ENCODE data around the gene RHOC. TPM values are rescaled to one million over a fixed set of nuclear protein-coding genes. Genes with fewer than 3 reads are reported as not detected.

RHOC gene
- total RNA-seq, 1 experiment from 2014 or later: 68.9 TPM

DNA sequence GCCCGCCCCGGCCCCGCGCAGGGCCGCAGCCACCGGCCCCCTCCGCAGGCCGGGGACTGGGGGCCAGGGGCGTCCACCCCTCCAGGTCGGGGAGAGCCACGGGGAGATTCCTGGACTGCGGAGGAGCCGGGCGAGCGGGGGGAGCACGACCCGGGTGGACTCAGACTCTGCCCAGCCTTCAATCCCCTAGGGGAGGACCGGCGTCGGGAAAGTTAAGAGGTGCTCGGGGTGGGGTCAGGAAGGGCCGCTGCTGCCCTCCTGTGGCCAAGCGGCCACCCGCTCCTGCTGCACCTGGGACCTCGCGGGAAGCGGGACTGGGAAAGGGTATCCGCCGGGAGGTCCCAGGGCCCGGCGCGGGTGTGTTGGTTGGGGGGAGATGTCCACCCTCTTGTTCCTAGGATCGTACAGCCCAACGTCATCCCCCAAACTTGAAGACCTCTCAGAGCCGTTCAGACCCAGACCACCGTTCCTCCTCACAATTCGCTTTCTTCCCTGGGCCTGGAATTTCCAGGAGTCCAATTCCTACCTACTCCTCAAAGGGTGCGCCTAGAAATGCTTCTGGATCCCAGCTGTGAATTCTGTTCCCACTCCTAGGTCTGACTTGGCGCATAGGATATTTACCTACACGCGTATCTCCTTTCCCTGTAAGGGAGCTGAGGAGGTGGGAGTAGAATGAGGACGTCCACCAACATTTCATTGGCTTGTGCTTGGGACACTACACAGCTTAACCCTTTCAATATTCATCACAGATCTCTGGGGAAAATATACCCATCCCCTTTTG lies 484 bp upstream of the RHOC start:
- no peak overlapping the region for H3K27ac Mint-ChIP-seq
- peaks cover 19% of the 10 kb centered on the region for H3K27me3 Mint-ChIP-seq (ENCODE audit: low read depth)
- ATAC-seq (peak; percentile 59), DNase-seq (ENCODE audit: low spot score) (peak; percentile 90)
- no peaks in the 10 kb centered on the region for H3K9me3 Mint-ChIP-seq
- TF ChIP-seq ZMAT4 (CRISPR knock-in tag; IDR thresholded peaks at IDR 0.05) (no peak), HMGXB4 (CRISPR knock-in tag; IDR thresholded peaks at IDR 0.05) (peak; percentile 20; the same call in 1 of the 2 replicates), ZNF232 (CRISPR knock-in tag; IDR thresholded peaks at IDR 0.05) (no peak), FOXJ3 (CRISPR knock-in tag; IDR thresholded peaks at IDR 0.05; ENCODE audit: borderline replicate concordance) (no peak), ZNF263 (CRISPR knock-in tag; IDR thresholded peaks at IDR 0.05; ENCODE audit: low read depth) (peak; percentile 99), ETV6 (CRISPR knock-in tag; IDR thresholded peaks at IDR 0.05) (0 out of 2 replicates have a peak, but pooled peaks have one; percentile 6), ZBTB21 (CRISPR knock-in tag; IDR thresholded peaks at IDR 0.05; ENCODE audit: borderline replicate concordance) (no peak), E2F1 (CRISPR knock-in tag; IDR thresholded peaks at IDR 0.05) (no peak), SMAD3 (CRISPR knock-in tag; IDR thresholded peaks at IDR 0.05; ENCODE audit: borderline replicate concordance) (peak; percentile 30; the same call in 1 of the 2 replicates)
- TF ChIP-seq, protein P1, sequence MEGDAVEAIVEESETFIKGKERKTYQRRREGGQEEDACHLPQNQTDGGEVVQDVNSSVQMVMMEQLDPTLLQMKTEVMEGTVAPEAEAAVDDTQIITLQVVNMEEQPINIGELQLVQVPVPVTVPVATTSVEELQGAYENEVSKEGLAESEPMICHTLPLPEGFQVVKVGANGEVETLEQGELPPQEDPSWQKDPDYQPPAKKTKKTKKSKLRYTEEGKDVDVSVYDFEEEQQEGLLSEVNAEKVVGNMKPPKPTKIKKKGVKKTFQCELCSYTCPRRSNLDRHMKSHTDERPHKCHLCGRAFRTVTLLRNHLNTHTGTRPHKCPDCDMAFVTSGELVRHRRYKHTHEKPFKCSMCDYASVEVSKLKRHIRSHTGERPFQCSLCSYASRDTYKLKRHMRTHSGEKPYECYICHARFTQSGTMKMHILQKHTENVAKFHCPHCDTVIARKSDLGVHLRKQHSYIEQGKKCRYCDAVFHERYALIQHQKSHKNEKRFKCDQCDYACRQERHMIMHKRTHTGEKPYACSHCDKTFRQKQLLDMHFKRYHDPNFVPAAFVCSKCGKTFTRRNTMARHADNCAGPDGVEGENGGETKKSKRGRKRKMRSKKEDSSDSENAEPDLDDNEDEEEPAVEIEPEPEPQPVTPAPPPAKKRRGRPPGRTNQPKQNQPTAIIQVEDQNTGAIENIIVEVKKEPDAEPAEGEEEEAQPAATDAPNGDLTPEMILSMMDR (IDR thresholded peaks at IDR 0.05): peak; percentile 79
- TF ChIP-seq, protein P2, sequence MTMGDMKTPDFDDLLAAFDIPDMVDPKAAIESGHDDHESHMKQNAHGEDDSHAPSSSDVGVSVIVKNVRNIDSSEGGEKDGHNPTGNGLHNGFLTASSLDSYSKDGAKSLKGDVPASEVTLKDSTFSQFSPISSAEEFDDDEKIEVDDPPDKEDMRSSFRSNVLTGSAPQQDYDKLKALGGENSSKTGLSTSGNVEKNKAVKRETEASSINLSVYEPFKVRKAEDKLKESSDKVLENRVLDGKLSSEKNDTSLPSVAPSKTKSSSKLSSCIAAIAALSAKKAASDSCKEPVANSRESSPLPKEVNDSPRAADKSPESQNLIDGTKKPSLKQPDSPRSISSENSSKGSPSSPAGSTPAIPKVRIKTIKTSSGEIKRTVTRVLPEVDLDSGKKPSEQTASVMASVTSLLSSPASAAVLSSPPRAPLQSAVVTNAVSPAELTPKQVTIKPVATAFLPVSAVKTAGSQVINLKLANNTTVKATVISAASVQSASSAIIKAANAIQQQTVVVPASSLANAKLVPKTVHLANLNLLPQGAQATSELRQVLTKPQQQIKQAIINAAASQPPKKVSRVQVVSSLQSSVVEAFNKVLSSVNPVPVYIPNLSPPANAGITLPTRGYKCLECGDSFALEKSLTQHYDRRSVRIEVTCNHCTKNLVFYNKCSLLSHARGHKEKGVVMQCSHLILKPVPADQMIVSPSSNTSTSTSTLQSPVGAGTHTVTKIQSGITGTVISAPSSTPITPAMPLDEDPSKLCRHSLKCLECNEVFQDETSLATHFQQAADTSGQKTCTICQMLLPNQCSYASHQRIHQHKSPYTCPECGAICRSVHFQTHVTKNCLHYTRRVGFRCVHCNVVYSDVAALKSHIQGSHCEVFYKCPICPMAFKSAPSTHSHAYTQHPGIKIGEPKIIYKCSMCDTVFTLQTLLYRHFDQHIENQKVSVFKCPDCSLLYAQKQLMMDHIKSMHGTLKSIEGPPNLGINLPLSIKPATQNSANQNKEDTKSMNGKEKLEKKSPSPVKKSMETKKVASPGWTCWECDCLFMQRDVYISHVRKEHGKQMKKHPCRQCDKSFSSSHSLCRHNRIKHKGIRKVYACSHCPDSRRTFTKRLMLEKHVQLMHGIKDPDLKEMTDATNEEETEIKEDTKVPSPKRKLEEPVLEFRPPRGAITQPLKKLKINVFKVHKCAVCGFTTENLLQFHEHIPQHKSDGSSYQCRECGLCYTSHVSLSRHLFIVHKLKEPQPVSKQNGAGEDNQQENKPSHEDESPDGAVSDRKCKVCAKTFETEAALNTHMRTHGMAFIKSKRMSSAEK (CRISPR knock-in tag; IDR thresholded peaks at IDR 0.05; ENCODE audit: borderline replicate concordance): 0 out of 2 replicates have a peak, but pooled peaks have one; percentile 23
- peak overlapping the region; percentile 69 for H3K4me3 Mint-ChIP-seq
- ChIA-PET POLR2A (interaction anchor here (0.6 to 0.7 kb wide), 2 partner anchors 33 to 317 kb away, joined by 3 read pairs; partner anchors contain the start of gene MOV10), CTCF (interaction anchor here (0.5 to 2.8 kb wide), 11 partner anchors 9 to 336 kb away, joined by 3 to 15 read pairs (median 4); partner anchors contain the start of genes CAPZA1, CTTNBP2NL, MOV10 and ST7L)
- peaks cover 63% of the 10 kb centered on the region for H3K4me1 Mint-ChIP-seq
- peaks cover 5% of the 10 kb centered on the region for H3K36me3 Mint-ChIP-seq

DNA sequence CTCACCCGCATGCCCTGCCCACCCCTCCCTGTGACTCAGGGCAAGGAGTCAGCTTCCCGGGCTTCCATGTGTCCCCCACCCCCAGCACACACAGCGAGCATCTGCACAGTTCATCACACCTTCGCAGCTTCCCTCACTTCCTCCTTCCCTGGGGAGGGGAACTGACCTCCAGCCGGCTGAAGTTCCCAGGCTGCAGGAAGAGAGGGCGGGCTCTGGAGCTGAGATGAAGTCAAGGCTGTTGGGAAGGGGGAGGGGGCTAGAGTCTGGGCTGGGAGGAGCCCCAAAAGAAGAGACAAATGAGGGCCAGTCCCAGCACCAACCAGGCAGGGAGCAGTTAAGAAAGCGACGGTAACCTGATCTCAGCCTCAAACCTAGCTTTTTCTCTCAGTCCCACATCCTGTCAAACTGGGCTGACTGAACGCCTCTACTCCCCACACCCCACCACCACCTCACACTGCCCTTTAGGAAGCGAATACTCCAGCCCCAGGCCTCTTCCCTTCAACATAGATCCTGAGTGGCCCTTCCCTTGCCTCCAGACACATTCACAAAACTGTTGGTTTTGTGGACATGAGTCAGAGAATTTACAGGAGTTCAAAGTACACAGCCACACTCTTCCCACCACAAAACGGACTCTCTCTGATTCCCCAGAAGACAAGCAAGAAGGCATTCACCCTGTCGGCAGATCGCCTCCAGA lies 1.8 kb downstream of the RHOC start:
- H3K4me1 Mint-ChIP-seq: peaks cover 68% of the 10 kb centered on the region
- ATAC-seq: peak; percentile 83
- H3K27me3 Mint-ChIP-seq (ENCODE audit: low read depth): peaks cover 27% of the 10 kb centered on the region
- ChIA-PET POLR2A (interaction anchor here (0.6 to 2.3 kb wide), 11 partner anchors 10 to 314 kb away, joined by 3 to 11 read pairs (median 5); partner anchors contain the start of genes CAPZA1, MOV10, PPM1J and ST7L), CTCF (interaction anchor here (0.5 to 2.3 kb wide), 19 partner anchors 10 to 368 kb away, joined by 3 to 21 read pairs (median 5); partner anchors contain the start of genes CAPZA1, CTTNBP2NL, LRIG2 and MOV10)
- H3K4me3 Mint-ChIP-seq: peak overlapping the region; percentile 73
- H3K27ac Mint-ChIP-seq: peak overlapping the region; percentile 94
- peaks cover 20% of the 10 kb centered on the region for H3K36me3 Mint-ChIP-seq
- DNase-seq (ENCODE audit: low spot score): peak; percentile 89
- no peaks in the 10 kb centered on the region for H3K9me3 Mint-ChIP-seq
- TF ChIP-seq TEAD1 (CRISPR knock-in tag; IDR thresholded peaks at IDR 0.05) (0 out of 2 replicates have a peak, but pooled peaks have one; percentile 15), SP1 (CRISPR knock-in tag; conservative IDR thresholded peaks at IDR 0.05) (0 out of 2 replicates have a peak, but pooled peaks have one; percentile 37), ZNF425 (CRISPR knock-in tag; conservative IDR thresholded peaks at IDR 0.05) (no peak), FOXP1 (CRISPR knock-in tag; IDR thresholded peaks at IDR 0.05; ENCODE audit: borderline replicate concordance) (no peak)
- TF ChIP-seq, protein P3, sequence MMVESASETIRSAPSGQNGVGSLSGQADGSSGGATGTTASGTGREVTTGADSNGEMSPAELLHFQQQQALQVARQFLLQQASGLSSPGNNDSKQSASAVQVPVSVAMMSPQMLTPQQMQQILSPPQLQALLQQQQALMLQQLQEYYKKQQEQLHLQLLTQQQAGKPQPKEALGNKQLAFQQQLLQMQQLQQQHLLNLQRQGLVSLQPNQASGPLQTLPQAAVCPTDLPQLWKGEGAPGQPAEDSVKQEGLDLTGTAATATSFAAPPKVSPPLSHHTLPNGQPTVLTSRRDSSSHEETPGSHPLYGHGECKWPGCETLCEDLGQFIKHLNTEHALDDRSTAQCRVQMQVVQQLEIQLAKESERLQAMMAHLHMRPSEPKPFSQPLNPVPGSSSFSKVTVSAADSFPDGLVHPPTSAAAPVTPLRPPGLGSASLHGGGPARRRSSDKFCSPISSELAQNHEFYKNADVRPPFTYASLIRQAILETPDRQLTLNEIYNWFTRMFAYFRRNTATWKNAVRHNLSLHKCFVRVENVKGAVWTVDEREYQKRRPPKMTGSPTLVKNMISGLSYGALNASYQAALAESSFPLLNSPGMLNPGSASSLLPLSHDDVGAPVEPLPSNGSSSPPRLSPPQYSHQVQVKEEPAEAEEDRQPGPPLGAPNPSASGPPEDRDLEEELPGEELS (CRISPR knock-in tag; IDR thresholded peaks at IDR 0.05): 0 out of 2 replicates have a peak, but pooled peaks have one; percentile 34
